HG03045 (cell line): Measurements from ENCODE around the gene CD8A.
"Not testable (repeated sequence)": the region's sequence is repeated elsewhere in the genome, so short reads cannot be mapped to it uniquely, and the experiment has no call there.

Experiments
- ATAC-seq: cut with Tn5 transposase; IDR thresholded peaks from one replicate; pipeline ENCODE4 v1.9.1; 2021; ENCODE audit warnings: mild to moderate bottlenecking, moderate library complexity; ENCODE audit not compliant: unreplicated experiment

The CD8A gene

DNA sequence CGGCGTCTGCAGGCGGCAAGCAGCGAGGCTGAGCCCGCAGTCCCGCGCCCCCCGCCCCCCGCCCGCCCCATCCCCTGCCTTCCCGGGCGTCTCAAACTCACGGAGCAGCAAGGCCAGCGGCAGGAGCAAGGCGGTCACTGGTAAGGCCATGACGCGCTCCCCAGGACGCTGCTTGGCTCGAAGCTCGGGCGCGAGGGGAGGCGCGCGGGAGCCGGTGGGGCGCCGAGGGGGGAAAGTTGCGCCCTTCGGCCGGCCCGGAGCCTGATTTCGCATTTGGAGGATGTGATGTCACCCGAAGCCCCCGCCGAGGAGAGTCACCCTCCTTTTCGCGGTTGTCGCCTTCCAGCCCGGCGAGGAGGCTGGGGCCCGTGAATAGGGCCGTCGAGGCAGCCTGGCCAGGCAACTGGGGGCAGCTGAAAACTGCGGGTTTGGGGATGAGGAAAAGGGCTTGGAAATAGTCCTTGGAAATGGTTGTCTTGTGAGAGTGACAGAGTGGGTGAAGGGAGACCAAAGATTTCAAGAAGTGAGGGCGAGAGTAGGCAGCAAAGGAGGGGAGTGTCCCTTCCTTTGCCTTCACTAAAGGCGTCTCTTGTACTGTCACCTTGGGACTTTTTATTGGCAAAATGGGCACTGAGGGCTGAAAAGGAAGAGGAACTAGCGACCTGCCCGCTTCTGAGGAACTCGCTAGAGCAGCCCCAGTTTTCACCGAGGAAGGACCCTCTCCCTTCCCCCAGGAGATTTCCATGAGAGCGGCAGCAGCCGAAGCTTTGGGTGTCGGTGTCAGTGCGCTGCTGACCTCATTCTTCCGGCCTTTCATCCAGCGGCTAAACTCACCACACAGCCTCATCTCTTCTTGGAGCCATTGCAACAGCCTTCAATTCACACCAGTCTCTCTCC lies at the start of gene CD8A:
Gene CD8A, minus strand, starts transcription at position 238 of the 897 bp plus-strand sequence. Its CDS starts 88 bp downstream, at position 150.
- no peak for ATAC-seq

DNA sequence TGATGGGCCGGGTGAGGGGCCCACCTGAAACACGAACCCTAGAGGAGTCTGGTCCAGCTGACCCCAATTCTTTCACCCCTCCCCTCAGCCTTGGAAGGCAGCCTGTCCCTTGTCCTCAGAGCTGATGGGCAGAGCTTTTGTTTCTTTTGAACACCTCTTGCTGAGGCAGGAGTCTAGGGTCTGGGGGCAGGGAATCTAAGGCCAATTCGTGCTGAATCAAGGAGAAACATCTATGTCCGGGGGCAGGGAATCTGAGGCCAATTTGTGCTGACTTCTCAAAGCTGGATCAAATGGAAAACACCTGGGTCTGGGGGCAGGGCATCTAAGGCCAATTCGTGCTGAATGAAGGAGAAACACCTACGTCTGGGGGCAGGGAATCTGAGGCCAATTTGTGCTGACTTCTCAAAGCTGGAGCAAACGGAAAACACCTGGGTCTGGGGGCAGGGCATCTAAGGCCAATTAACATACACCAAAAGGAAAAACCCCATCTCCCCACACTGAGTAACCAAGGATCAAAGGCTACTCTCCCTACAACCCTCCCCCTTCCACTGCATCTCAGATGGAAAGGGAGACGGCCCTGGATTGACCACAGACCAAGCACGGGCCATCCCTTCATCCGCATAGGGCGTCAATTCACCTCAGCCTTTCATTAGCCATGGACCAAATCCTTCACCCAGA lies 49.3 kb upstream of the CD8A start:
- ATAC-seq, result not testable (repeated sequence)

DNA sequence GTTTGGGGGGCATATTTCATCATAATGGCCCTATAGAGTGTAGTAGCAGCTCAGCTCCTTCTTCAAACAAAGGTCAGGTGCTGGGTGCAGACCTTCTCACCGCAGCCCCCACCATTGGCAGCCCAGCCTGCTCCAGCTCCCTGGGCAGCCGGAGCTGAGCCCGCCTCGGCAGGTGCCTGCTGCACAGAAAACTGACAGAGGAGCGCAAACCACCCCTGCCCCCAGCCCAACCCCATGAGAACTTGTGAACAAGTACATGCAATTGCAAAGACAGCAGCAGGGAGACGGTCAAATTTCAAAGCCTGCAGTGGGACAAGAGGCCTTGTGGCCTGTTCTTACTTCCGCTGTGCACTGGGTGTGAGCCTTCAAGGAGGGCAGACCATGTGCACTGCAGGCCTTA lies 48.7 kb upstream of the CD8A start:
- ATAC-seq, result not testable (repeated sequence)

DNA sequence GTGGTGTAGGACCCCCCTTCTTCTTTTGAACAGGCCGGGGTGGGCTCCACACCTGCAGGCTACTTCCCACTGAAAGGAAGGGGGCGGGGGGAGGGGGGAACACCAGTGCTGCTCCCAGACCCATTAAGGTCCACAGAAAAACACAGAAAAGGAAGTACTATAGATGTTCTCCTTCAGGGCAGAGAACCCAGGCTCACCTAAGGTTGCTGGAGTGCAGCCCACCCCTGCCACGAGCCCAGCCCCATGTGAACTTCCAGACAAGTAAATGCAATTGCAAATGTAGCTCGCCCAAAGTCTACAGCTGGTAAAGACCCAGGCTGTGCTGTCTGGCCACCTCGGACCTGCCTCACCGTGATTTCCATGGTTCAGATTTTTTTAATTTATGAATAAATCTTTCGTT lies 47.0 kb upstream of the CD8A start:
- not testable (repeated sequence) for ATAC-seq

DNA sequence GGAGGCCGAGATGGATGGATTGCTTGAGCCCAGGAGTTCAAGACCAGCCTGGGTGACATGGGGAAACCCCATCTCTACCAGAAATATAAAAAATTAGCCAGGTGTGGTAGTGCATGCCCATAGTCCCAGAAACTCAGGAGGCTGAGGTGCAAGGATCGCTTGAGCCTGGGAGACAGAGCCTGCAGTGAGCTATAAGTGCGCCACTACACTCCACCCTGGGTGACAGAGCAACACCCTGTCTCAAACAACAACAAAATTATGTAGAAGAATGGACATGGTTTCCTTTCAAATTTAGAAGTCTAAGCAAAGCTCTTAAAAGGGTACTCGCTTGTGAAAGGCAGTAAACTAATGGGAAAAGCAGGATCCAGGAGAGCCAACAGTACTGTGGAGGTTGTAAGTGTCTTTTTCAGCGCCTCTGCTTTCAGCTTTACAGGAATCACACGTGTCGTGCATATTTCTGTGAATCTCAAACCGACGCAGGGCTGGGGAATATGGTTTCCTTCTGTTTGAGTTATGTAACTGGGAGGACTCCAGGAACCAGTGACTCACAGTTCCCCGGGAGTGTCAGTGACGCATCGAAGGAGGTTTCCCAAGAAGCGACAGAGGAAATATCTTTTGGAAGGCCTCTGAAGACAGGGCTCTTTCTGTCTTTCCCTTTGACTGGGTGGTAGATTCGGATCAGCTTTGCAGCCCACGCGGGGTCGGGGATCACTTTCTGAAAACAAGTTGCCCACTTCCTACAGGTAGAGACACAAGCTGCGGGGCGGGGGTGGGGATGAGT lies 46.4 kb upstream of the CD8A start:
- not testable (repeated sequence) for ATAC-seq

DNA sequence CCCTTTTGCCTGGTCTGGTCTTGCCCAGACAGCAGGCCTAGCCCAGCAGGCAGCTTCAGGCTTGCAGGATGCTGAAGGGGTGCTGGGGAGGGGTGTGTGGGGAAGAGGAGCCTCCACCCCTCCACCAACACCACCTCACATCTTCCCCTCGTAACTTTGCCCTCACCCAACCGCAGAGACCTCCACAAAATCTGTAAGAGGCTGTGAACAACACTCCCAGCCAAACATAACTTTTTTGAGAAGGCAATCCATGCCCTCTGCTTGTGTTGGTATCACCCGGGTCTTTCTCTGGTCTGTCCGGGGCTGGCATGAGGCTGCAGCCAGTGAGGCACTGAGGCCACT lies 44.8 kb upstream of the CD8A start:
- not testable (repeated sequence) for ATAC-seq

DNA sequence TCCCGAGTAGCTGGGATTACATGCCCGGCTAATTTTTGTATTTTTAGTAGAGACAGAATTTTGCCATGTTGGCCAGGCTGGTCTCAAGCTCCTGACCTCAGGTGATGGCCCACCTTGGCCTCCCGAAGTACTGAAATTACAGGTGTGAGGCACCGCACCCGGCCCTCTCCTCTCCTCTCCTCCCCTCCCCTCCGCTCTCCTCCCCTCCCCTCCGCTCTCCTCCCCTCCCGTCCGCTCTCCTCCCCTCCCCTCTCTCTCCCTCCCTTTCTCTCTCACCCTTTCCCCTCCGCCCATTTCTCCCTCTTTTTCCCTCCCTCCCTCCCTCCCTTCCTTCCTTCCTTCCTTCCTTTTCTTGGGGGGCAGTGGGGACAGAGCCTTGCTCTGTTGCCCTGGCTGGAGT lies 42.6 kb upstream of the CD8A start:
- ATAC-seq, result no peak

DNA sequence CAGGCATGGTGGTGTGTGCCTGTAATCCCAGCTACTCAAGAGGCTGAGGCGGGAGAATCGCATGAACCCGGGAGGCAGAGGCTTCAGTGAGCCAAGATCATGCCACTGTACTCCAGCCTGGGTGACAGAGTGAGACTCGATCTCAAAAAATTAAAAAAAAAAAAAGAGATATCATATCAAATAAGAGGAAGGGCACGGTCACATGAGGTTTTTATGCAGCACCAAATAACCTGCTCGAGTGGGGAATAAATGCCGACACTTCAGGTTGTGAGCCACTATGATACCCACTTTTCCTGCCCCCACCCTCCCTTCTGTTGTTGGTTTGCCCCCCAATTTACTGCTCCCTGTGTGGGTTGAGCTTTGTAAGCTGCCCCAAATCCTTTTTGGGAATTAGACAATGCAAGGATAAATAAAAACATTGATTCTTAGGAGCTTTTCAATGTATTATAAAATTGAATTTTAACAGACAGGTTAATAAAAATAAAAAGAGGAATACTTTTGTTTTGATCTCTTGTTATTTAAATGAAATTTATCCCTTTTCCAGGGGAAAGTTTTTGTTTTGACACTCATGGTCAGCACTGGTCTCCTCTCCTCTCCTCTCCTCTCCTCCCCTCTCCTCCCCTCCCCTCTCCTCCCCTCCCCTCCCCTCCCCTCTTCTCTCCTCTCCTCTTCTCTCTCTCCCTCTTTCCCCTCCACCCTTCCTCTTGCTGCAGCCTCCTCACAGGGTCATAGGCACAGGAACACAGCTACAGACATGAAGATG lies 41.8 kb upstream of the CD8A start:
- ATAC-seq, result no peak

DNA sequence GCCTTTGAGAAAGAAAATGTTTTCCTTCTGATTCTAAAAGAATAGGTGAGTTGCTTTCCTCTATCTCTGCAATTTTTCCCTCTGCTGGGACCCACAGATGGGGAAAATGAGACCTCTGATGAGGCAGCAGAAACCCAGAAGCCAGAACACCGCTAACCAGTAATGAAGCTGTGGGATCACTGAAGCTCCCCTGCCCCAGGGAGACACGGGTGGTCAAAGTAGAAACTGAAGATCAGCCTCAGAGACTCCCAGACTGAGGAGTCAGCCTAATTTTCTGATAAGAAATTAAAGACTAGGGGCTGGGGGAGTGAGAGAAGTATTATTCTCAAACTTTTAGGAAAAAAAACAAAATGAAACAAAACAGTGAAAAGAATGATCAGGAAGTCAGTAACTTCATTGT lies 40.8 kb upstream of the CD8A start:
- ATAC-seq, result no peak

DNA sequence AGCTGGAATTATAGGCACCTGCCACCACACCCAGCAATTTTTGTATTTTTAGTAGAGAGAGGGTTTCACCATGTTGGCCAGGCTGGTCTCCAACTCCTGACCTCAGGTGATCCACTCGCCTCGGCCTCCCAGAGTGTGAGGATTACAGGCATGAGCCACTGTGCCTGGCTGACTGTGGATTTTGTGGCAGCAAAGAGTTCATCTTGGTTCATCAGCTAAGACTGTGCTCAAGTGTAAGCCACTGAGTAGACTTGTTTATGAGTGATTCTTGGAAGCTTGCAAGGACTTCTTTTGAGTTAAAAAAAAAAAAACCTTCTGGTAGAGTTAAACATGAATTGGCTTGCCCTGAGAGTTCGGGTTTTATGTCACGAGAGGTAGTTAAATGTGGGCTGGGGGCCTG lies 36.2 kb upstream of the CD8A start:
- no peak for ATAC-seq

DNA sequence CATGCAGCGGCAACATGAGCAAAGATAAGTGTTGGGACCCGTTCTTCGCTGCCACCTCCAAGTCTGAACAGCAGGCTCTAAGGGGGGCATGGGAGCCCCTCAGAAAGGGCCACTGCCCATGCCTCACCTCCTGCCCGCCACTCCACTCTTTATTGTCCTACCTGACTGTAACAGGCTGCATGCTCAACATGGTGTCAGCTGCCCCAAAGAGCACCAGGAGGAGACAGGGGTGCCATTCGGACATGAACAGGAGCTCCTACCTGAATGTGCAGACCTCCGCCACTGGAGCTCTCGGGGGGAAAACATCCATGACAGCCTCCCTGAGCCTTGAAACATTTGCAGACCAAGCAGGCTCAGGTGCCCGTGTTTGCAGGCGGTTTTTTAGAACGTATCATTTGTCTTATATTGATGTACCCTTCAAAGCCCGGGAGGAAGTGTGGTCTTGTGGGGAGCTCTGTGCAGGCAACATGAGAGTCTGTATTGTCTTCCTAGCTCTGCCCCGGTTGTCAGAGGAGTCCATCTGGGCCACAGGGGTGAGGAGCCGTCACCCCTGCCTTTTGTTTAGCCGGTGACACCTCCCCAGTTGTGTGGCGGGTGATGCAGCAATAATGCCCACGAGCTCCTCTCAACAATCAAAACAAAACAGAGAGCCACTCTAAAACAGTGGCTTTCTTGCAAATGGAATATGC lies 35.1 kb upstream of the CD8A start:
- ATAC-seq, result no peak

DNA sequence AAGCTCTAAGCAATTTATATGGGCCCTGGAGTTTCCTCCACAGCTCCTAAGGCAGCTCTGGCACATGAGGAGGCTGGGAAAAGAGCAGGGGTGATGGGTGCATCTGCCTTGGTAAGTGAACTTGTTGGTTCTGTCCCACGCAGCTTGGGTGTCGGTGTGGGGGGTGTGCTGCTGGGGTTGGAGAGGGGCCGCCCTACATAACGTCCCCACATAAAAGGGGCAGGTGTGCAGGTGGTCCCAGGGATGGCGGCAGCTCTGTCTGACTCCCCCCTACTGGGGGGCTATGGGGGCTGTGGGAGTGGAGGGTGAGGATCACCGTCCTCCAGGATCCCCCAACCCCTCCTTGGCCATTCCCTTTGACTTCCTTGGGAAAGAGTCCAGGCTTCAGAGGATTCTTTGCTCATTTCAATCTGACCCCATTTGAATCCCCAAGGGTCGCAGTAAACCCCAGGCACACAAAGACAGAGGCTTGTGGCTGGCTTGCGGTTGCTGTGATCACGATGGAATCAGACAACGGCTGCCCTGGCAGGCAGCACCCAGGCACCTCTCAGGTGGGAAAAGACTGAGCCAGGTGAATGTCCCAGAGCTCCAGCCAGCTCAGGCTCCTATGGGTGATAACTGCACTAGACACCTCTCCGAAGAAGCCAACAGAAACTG lies 34.5 kb upstream of the CD8A start:
- ATAC-seq, result no peak

DNA sequence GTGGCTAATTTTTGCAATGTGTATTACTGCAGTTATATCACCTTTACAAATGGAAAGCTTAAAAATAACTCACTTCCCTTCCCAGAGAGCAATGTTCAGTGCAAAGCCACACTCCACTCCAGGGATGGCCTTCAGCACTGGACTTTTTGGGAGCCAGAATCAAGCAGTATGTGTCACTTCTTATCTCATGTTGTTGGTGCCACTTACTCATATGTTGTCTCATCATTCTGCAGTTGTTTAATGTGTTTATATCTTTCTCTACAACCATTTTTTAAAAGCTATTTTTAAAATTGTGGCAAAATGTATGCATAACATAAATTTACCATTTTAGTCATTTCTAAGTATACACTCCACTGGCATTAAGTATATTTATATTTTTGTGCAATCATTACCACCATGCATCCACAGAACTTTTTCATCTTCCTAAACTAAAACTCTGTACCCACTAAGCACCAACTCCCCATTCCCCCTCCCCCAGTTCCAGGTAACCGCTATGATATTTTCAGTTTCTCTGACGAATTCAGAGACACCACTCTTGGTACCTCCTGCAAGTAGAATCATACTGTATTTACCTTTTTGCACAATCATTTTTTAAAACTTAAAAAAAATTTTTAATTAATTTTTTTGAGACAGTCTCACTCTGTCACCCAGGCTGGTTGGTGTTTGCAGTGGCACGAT lies 32.1 kb upstream of the CD8A start:
- no peak for ATAC-seq

DNA sequence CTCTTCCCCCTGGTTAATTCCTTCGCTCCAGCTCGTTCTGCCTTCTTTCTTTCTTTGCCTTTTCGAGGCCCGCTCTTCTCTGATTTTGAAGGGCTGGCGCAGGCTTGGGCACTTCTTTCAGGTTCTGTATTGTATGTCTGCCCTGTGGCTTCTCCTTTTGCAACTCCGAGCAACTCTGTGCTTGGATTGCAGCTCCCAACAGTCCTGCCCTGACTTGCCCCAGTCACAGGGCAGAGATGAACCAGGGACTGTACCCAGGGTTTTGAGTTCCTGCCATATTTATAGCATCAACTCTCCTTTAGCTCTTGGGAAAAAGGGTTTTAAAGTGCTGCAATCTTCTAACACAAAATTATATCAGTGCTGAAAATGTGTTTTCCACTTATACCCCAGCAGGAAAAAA lies 31.1 kb upstream of the CD8A start:
- ATAC-seq, result no peak

DNA sequence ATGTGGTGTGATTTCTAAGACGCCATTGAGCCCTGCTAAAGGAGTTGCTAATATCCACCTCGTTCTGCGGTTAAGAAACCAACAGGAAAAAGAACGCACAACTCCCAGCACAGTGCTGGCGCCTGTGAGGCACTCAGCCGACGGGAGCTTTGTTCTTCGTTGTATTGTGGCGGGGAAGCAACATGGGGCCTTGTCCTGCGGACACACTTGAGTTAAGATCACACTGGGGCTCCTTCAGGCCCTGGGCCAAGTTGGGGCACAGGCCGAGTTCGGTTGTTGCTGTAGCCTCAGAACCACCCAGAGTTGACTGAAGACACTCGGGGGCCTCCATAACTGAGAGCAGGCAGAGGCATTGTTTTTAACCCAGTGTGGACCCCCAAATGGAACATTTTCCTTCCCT lies 30.6 kb upstream of the CD8A start:
- ATAC-seq, result no peak

DNA sequence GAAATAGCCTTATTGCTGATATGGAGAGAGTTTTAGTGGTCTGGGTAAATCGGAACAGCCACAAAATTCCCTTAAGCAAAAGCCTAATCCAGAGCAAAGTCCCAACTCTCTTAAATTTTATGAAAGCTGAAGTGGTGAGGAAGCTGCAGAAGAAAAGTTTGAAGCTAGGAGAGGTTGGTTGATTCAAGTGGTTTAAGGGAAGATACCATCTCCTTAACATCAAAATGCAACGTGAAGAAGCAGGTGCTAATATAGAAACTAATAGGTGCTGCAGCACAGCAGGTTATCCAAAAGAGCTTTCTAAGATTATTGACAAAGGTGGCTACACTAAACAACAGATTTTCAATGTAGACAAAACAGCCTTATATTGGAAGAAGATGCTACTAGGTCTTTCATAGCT lies 28.2 kb upstream of the CD8A start:
- ATAC-seq, result no peak

DNA sequence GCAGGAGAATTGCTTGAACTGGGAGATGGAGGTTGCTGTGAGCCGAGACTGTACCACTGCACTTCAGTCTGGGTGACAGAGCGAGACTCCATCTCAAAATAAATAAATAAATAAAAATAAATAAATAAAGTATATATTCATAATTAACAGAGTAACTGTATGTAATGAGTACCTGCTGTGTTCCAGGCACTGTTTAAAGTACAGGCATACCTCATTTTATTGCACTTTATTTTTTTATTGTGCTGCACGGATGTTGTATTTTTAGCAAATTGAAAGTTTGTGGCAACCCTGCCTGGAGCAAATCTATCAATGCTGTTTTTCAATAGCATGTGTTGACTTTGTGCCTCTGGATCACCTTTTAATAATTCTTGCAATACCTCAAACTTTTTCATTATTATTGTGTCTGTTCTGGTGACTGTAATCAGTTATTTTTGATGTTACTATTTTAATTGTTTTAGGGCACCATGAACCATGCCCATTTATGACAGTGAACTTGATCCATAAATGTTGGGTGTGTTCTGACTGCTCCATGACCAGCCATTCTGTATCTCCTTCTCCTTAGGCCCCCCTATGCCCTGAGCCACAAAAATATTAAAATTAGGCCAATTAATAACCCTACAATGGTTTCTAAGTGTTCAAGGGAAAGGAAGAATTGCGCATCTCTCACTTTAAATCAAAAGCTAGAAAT lies 27.5 kb upstream of the CD8A start:
- ATAC-seq, result no peak

DNA sequence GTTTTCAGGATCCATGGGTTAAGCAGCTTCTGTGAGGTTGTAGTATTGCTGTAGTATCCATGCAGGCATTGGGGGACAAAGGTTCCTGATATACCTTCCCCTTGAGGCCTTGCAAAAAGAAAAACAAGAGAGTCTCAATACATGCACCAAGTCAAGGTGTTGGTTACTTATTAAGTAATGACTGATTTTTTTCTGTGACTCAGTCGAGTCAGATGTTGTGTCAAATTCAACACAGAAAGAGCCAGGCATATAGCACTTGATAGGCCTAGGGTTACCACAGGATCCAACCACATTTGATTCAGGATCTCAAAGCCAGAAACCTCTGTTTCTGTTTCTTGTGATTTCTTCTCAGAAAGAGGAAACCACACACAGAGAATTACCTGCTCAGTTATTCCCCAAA lies 24.9 kb upstream of the CD8A start:
- ATAC-seq, result no peak
